NCI-H82 (cell line): ENCODE results near the gene SUMF2.
"Not testable (repeated sequence)": the region's sequence is repeated elsewhere in the genome, so short reads cannot be mapped to it uniquely, and the experiment has no call there.

Experiments used
- DNase-seq: peaks from one replicate; lab custom pipeline; 2025; lab: John Stamatoyannopoulos, UW

The SUMF2 gene

GRCh38 chr7:56106108-56107073, 42.3 kb downstream of the SUMF2 start, which contains the start of gene CHCHD2:
TSS of gene CHCHD2 (minus strand) at chr7:56106476. CDS start at chr7:56106413, 63 bp downstream.
- peak; percentile 99 for DNase-seq

- DNase-seq, result no peak
Observed at GRCh38 chr7:56107954-56108258, 43.8 kb downstream of the SUMF2 start.

- no peak for DNase-seq
Observed at GRCh38 chr7:56110611-56111010, 46.5 kb downstream of the SUMF2 start.

- not testable (repeated sequence) for DNase-seq
Observed at GRCh38 chr7:56112244-56112643, 48.2 kb downstream of the SUMF2 start.

GRCh38 chr7:56115852-56116538, 51.9 kb downstream of the SUMF2 start, which contains the start of gene NUPR2:
TSS of gene NUPR2 (minus strand) at chr7:56116417. CDS start at chr7:56116314, 103 bp downstream.
- DNase-seq, result no peak

- DNase-seq, result no peak
Observed at GRCh38 chr7:56121440-56121839, 57.4 kb downstream of the SUMF2 start.

GRCh38 chr7:56124981-56125380, 60.9 kb downstream of the SUMF2 start:
- DNase-seq, result no peak

GRCh38 chr7:56125831-56126230, 61.7 kb downstream of the SUMF2 start:
- no peak for DNase-seq

GRCh38 chr7:56127241-56127975, 63.3 kb downstream of the SUMF2 start:
- DNase-seq, result no peak
